Right cardiac atrium (tissue), 5 donors: ENCODE measurements around the gene C16orf82. TPM values are rescaled to one million over a fixed set of nuclear protein-coding genes. Genes with fewer than 3 reads are reported as not detected.

Experiments used
- ATAC-seq, 2 donors: fragments of 200-7000 bp; cut with Tn5 transposase; one replicate each; pipeline versions ENCODE4 v1.8.0 to v1.9.1; 2020; ENCODE audit warnings: moderate library complexity in 2 of 2, mild to moderate bottlenecking in 1 of 2
- DNase-seq, 3 donors: peaks; one replicate each; pipeline ENCODE4 v3.0.0-alpha.2; 2020
- H3K27ac ChIP-seq: one replicate; pipeline ENCODE4 v1.5.1; 2013; ENCODE audit warnings: mild to moderate bottlenecking, low read length, control low read depth, moderate library complexity
- H3K27me3 ChIP-seq: one replicate; pipeline ENCODE4 v1.6.1; 2013; ENCODE audit not compliant: control insufficient read depth, insufficient read depth
- H3K4me1 ChIP-seq: one replicate; pipeline ENCODE4 v1.6.1; 2013; ENCODE audit warnings: low read length; ENCODE audit not compliant: control insufficient read depth, insufficient read depth
- H3K4me3 ChIP-seq: one replicate; pipeline ENCODE4 v1.5.1; 2013; ENCODE audit warnings: low read length, control low read depth
- H3K9me3 ChIP-seq: one replicate; pipeline ENCODE4 v1.6.1; 2013; ENCODE audit warnings: low read length; ENCODE audit not compliant: control insufficient read depth
- WGBS: extraction: QIAGEN DNeasy Blood & Tissue Kit; methylation state at CpG from one replicate; pipeline ENCODE4 v1.1.7; 2013; 5-methylcytosine and 5-hydroxymethylcytosine counted together
- intact Hi-C, 4 donors: fragments of 100-400 bp; cut with DNase I; formaldehyde crosslinking; loops; one replicate each; pipeline versions ENCODE4 v1.11.0 to v1.14.0; 2022 to 2023
- polyA plus RNA-seq: library from polyadenylated mRNA; stranded (reverse); fragments of 200-250 nt; gene quantifications from one replicate; pipeline ENCODE4 v1.2.3, GENCODE V29; 2013
- total RNA-seq, 4 donors: library from RNA; stranded (reverse); fragmentation: NEBNext Ultra II Directional; extraction: Animal tissue kit (Norgen Biotek cat#: 25700); gene quantifications; one replicate each; pipeline ENCODE4 v1.2.1, GENCODE V29; 2021
- donor health status: healthy with polysubstance abuse.
- donor health status: DM: no; HTN: yes; CAD: no.
- donor health status: DM: no; HTN: no; CAD: no.
- donor health status: DM: no; HTN: yes; CAD: no; lungs with severe emphysema.
- donor health status: DM: yes; HTN: yes; CAD: no.

C16orf82 gene
- total and polyA plus RNA-seq, 5 donors, result not detected

DNA sequence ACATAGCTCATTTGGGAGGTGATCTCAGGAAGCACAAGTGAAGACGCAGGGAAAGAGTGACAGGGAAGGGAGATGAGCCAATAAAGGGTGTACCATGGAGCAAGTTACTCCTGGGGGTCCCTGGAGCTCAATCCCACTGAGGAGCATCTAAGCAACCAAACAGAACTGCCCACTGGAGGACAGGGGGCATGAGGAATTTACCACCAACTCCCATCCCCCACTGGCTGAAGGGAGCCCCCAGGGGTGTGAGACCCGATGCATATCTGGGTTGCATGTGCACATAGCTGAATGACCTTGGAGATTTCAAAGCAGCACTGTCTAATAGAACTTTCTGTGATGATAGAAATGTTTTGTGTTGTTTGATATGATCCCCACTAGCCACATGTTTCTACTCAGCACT lies 29.6 kb downstream of the C16orf82 start:
- Histone ChIP-seq H3K4me3 (no peak overlapping the region), H3K27ac (no peak overlapping the region), H3K27me3 (no peaks in the 10 kb centered on the region), H3K4me1 (peaks cover 3% of the 10 kb centered on the region), H3K9me3 (no peaks in the 10 kb centered on the region)
- ATAC-seq (no peak), DNase-seq (no peak)
- WGBS, result 77% methylated on average over 2 of the region's 2 CpGs
- intact Hi-C loops, result loop anchor here in 1 of 4 donors (10.0 kb wide), 1 partner anchor 58 kb away; no protein-coding TSS in a partner anchor

DNA sequence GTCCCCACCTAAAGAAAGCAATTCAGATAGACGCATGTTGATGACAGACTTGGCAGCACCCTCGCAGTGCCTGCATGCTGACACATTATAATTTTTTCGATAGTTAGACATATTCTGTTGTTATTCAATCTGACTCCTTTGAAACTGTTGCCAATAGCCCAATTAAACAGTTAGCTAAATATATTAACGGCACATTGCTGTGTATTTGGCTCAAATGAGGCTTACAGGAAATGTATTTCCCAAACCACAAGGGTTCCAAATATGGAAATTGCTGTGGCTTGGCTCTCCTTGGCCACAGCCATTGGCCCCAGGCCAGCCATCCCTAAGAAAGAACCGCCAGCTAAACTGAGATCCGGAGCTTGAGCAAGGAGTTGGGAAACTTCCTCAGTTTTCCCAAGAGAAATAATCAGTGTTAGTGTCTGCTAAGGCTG lies 31.1 kb downstream of the C16orf82 start:
- H3K27me3 ChIP-seq, result no peaks in the 10 kb centered on the region
- H3K27ac ChIP-seq, result no peak overlapping the region
- DNase-seq, result peak; percentile 79 to 93 (median 90)
- H3K4me1 ChIP-seq, result peaks cover 3% of the 10 kb centered on the region
- intact Hi-C loops, result loop anchor here in 1 of 4 donors (10.0 kb wide), 1 partner anchor 57 kb away; no protein-coding TSS in a partner anchor
- 28% methylated on average over 6 of the region's 6 CpGs for WGBS
- H3K9me3 ChIP-seq, result no peaks in the 10 kb centered on the region
- no peak overlapping the region for H3K4me3 ChIP-seq
- ATAC-seq, result peak; percentile 81 to 93

DNA sequence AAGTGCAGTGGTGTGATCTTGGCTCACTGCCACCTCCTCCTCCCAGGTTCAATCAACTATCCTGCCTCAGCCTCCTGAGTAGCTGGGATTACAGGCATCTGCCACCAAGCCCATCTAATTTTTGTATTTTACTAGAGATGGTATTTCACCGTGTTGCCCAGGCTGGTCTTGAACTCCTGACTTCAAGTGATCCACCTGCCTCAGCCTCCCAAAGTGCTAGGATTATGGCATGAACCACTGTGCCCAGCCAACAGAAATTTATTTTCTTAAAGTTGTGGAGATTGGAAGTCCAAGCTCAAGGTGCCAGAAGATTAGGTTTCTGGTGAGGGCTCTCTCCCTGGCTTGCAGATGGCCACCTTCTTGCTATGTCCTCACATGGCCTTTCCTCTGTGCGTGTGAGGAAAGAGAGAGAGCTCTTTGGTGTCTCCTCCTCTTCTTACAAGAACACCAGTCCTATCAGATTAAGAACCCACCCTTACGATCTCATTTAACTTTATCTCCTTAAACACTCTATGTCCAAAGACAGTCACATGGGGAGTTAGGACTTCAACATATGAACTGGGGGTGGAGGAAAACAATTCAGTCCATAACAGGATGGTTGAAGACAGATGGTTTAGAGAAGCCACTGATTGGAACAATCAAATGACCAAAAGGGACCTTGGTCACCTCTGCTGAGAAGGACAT lies 31.8 kb downstream of the C16orf82 start:
- ATAC-seq (no peak), DNase-seq (no peak)
- Histone ChIP-seq H3K27me3 (no peaks in the 10 kb centered on the region), H3K27ac (no peak overlapping the region), H3K4me1 (peaks cover 3% of the 10 kb centered on the region), H3K9me3 (no peaks in the 10 kb centered on the region), H3K4me3 (no peak overlapping the region)
- intact Hi-C loops, result loop anchor here in 1 of 4 donors (10.0 kb wide), 1 partner anchor 56 kb away; no protein-coding TSS in a partner anchor
- WGBS, result 57% methylated on average over 3 of the region's 3 CpGs

DNA sequence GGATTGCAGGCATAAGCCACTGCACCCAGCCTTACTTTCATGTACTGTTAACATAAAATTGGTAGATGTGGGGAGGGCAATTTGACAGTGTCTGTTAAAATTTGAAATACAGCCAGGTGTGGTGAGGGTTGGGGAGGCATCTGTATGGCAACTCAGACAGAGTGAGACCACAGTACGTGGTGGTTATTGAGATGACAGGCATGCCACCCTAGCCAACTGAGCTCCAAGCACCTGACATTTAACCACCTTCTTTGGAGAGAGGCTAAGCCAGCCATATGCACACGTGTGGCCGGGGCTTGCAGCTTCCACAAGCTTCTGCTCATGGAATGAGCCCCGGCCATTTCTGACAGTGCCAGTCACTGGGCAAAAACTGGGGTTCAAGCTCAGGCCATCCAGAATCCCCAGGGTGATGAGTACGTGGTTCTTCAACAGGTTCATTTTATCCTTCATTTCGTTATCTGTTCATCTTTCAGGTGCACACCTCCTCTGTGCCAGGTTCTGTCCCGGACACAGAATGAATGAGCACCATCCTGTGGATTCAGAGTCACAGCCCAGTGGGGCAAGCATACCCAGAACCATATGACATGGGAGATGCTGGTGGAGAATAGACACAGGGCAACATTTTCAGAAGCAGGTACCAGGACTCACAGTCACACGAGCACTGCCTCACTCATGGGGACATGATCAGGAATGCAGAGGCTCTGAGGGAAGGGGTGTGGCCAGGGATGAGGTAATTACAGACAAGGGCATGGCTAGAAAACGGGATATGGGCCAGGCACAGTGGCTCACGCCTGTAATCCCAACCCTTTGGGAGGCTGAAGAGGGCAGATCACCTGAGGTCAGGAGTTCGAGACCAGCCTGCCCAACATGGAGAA lies 36.2 kb downstream of the C16orf82 start:
- H3K27me3 ChIP-seq, result no peaks in the 10 kb centered on the region
- no peaks in the 10 kb centered on the region for H3K9me3 ChIP-seq
- no peak overlapping the region for H3K4me3 ChIP-seq
- DNase-seq (no peak), ATAC-seq (no peak)
- intact Hi-C loops, result loop anchor here in 2 of 4 donors (10.0 kb wide), 1 partner anchor 1268 kb away; no protein-coding TSS in a partner anchor
- no peaks in the 10 kb centered on the region for H3K4me1 ChIP-seq
- WGBS, result 69% methylated on average over 11 of the region's 11 CpGs
- H3K27ac ChIP-seq, result no peak overlapping the region

DNA sequence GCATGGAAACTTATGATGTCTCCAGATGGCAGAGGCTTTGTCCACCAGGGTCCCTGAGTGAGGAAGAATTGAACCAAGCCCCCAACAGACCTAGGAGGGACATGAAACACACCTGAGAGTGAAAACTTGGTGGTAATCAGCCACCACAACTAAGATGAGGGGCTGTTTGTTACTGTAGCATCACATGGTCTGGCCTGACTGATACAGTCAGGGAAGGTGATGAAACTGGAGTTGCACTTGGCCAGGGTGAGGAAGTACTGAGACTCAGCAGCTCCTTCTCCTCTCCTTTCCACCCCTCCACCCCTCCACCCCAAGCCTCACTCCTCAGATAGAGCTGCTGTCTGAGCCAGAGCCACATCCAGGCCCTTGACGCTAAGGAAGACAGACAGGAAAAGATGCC lies 37.2 kb downstream of the C16orf82 start:
- 67% methylated on average over 1 of the region's 1 CpG for WGBS
- Histone ChIP-seq H3K4me1 (no peaks in the 10 kb centered on the region), H3K9me3 (no peaks in the 10 kb centered on the region), H3K27me3 (no peaks in the 10 kb centered on the region), H3K27ac (no peak overlapping the region), H3K4me3 (no peak overlapping the region)
- ATAC-seq, result no peak
- intact Hi-C loops, result loop anchor here in 2 of 4 donors (10.0 kb wide), 1 partner anchor 1269 kb away; no protein-coding TSS in a partner anchor
- DNase-seq, result no peak

DNA sequence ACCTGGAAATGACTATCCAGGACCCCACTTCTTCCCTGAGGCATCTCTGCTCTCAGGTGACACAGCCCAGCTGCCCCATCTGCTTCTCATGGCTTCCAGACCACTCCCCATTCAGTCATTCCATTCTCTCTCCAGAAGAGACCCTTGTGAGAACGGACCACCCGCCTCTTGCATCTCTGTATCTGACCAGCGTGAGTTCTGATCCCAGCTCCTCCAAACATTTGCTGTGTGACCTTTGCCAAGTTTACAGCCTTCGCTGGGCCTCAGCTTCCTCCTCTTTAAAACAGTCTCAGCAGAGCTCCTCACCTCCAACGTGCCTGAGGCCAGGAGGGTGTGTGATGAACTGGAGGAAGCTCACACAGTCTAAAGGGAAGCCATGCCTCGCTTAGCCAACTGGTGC lies 39.6 kb downstream of the C16orf82 start:
- intact Hi-C loops, result loop anchor here in 2 of 4 donors (10.0 kb wide), 1 partner anchor 1272 kb away; no protein-coding TSS in a partner anchor
- H3K4me1 ChIP-seq, result no peaks in the 10 kb centered on the region

DNA sequence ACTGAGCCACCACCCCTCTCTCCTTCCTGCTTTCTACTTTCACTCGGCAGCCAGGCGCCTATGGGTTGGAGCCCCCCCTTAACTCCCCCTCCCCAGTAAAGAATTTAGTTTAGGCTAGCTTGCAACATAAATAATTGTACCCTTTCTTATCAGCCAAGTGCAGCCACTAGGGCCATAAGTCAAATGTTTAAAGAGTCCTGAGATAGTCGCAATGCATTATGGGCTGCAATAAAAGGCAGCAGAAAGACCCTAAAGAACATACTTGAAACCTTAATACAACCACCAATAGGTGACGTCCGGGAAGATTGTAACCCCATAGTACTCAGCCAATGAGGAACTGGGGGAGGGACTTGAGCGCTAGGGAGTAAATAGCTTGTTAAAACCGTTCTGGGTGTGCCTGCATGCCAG lies 40.5 kb downstream of the C16orf82 start:
- Histone ChIP-seq H3K27ac (no peak overlapping the region), H3K4me3 (no peak overlapping the region), H3K4me1 (no peaks in the 10 kb centered on the region), H3K27me3 (no peaks in the 10 kb centered on the region), H3K9me3 (no peaks in the 10 kb centered on the region)
- 56% methylated on average over 7 of the region's 7 CpGs for WGBS
- intact Hi-C loops, result loop anchor here in 2 of 4 donors (10.0 kb wide), 1 partner anchor 1272 kb away; no protein-coding TSS in a partner anchor
- DNase-seq (no peak), ATAC-seq (no peak)

More for the DNA sequence above, 39.6 kb downstream of the C16orf82 start:
- WGBS, result 87% methylated on average over 6 of the region's 6 CpGs
- Histone ChIP-seq H3K4me3 (no peak overlapping the region), H3K27ac (no peak overlapping the region), H3K9me3 (no peaks in the 10 kb centered on the region), H3K27me3 (no peaks in the 10 kb centered on the region)
- DNase-seq, result no peak
- no peak for ATAC-seq

DNA sequence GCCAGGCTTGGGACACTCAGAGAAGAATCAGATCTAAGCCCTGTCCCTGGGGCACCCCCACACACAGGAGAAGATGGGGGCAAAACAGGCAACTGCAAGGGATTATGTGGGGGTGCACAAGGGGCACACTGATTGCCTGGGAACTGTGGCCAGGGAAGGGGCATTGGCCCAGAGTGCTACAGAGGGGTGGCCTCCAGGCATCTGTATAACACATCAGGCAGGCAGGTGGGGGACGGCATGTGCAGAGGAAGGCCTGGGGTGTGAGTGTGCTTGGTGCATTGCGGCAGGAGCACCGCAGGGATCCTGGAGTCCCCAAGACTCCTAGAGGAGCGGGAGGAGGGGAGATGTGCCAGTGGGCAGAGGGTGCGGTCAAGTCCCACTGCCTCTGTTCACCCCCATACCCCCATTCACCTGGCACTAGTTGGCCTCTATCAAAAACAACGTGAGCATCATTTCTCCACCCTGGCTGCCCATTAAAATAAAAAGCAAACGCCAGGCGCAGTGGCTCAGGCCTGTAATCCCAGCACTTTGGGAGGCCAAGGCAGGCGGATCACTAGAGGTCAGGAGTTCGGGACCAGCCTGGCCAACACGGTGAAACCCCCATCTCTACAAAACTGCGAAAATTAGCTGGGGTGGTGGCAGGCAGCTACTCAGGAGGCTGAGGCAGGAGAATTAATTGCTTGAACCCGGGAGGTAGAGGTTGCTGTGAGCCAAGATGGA lies 41.5 kb downstream of the C16orf82 start:
- intact Hi-C loops, result loop anchor here in 2 of 4 donors (10.0 kb wide), 1 partner anchor 1273 kb away; no protein-coding TSS in a partner anchor
- no peaks in the 10 kb centered on the region for H3K9me3 ChIP-seq

DNA sequence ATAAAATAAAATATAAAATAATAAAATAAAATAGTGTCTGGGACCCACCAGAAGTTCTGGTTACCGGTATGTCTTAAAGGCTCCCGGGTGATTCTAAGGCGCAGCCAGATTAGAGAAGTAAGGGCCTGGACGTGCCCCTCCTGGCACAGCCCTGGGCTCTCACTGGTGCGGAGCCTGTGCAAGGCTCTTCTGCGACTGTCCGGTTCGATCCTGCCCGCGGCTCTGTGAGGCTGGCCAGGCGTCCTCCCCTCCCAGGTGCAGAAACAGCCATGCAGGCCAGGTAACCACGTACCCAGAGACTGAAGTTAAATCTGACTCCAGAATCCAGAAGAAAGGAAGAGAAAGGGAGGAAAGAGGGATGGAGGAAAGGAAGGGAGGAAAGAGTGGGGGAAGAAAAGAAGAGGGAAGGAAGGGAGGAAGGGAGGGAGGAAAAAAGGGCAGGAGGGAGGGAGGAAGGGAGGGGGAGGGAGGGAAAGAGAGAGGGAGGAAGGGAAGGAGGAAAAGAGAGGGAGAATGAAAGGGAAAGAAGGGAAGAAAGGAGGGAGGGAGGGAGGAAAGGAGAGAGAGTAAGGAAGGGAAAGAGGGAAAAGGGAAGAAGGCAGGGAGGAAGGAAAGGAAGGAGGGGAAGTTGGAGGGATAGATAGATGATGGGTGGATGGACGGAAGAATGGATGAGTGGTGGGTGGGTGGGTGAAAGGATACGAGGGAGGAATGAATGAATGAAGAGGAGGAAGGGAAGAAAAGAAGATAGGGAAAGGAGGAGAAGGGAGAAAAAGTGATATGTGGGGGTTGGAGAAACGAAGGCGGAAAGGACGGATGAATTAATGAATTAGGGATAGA lies 42.3 kb downstream of the C16orf82 start:
- Histone ChIP-seq H3K4me3 (peak overlapping the region; percentile 15), H3K27ac (peak overlapping the region; percentile 8), H3K9me3 (no peaks in the 10 kb centered on the region), H3K4me1 (no peaks in the 10 kb centered on the region), H3K27me3 (no peaks in the 10 kb centered on the region)
- DNase-seq (no peak), ATAC-seq (no peak)
- WGBS, result 69% methylated on average over 17 of the region's 17 CpGs
- intact Hi-C loops, result loop anchor here in 2 of 4 donors (10.0 kb wide), 1 partner anchor 1274 kb away; no protein-coding TSS in a partner anchor

More for the DNA sequence above, 41.5 kb downstream of the C16orf82 start:
- Histone ChIP-seq H3K4me3 (no peak overlapping the region), H3K27ac (no peak overlapping the region), H3K4me1 (no peaks in the 10 kb centered on the region), H3K27me3 (no peaks in the 10 kb centered on the region)
- 90% methylated on average over 13 of the region's 13 CpGs for WGBS
- ATAC-seq (no peak), DNase-seq (no peak)
